ENCODE data around the gene SMYD2. TPM values are rescaled to one million over a fixed set of nuclear protein-coding genes. Genes with fewer than 3 reads are reported as not detected.

SMYD2 gene
- polyA plus RNA-seq, 1 donor from 2014 or later = 36.9 TPM

DNA sequence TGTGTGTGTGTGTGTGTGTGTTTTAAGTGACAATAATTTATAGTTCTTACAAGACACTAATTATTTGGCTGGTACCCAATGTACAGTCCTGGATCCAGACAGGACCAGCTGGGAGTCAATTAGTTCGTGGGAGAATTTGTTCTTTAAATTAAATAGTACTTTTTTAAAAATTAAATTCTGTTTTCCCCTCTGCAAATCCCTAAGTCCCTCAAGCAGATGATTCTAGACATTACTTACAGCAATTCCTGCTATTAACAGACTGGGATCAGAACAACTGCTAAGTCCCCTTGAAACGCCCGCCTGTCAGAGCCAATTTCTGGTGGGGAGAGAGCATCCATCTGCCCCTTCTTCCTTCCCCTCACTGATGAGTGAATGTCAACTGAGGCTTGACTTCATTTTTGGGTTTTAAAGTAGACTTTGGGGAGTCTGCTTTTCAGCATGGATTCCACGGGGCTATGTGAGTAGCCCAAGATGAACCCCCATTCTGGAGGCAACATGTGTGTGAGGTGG, 83.9 kb downstream of the SMYD2 start:
- Histone ChIP-seq H4K20me1 (ENCODE audit: insufficient read depth) (no peaks in the 10 kb centered on the region), H3K27me3 (ENCODE audit: insufficient read depth, low read depth, low read length) (no peaks in the 10 kb centered on the region), H3K79me2 (replicated peaks; ENCODE audit: insufficient read depth, low read length) (no peaks in the 10 kb centered on the region), H3K9me2 (ENCODE audit: insufficient read depth, low read length) (no peaks in the 10 kb centered on the region), H3K4me3 (ENCODE audit: low read length) (no peak overlapping the region), H3K36me3 (ENCODE audit: insufficient read depth, low read length) (no peaks in the 10 kb centered on the region), H2AFZ (ENCODE audit: low read depth, low read length) (no peak overlapping the region), H3K9me3 (ENCODE audit: low read length) (no peaks in the 10 kb centered on the region), H3K9ac (ENCODE audit: low read length) (no peak overlapping the region), H3K27ac (ENCODE audit: low read length) (no peak overlapping the region), H3K4me2 (ENCODE audit: low read length) (no peak overlapping the region), H3F3A (ENCODE audit: insufficient read depth, low read length, poor library complexity, severe bottlenecking) (no peaks in the 10 kb centered on the region)
- TF ChIP-seq POLR2AphosphoS5 (IDR thresholded peaks at IDR 0.05) (no peak), EP300 (conservative IDR thresholded peaks at IDR 0.05; ENCODE audit: poor library complexity, severe bottlenecking) (no peak), SMC3 (conservative IDR thresholded peaks at IDR 0.05; ENCODE audit: poor library complexity) (no peak), RAD21 (conservative IDR thresholded peaks at IDR 0.05) (no peak)
- TF ChIP-seq, protein P1, sequence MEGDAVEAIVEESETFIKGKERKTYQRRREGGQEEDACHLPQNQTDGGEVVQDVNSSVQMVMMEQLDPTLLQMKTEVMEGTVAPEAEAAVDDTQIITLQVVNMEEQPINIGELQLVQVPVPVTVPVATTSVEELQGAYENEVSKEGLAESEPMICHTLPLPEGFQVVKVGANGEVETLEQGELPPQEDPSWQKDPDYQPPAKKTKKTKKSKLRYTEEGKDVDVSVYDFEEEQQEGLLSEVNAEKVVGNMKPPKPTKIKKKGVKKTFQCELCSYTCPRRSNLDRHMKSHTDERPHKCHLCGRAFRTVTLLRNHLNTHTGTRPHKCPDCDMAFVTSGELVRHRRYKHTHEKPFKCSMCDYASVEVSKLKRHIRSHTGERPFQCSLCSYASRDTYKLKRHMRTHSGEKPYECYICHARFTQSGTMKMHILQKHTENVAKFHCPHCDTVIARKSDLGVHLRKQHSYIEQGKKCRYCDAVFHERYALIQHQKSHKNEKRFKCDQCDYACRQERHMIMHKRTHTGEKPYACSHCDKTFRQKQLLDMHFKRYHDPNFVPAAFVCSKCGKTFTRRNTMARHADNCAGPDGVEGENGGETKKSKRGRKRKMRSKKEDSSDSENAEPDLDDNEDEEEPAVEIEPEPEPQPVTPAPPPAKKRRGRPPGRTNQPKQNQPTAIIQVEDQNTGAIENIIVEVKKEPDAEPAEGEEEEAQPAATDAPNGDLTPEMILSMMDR (IDR thresholded peaks at IDR 0.05; ENCODE audit: poor library complexity, severe bottlenecking) = no peak

DNA sequence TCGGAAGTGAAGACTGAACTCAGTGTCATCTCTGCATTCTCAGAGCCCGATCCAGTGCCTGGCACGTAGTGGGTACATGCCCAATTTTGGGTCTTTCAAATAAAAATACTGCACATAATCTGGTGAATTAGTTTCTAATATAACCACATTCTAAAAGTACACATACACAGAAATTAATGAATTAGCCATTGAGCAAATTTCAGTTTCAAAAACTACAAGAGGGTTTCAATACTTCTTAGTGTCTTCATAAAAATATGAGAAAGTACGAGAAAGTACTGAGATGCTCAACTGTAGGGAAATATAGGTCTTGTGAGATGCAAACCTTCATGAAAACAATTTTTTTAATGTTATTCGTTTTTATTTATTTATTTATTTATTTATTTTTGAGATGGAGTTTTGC, 86.9 kb downstream of the SMYD2 start:
- TF ChIP-seq EZH2 (IDR thresholded peaks at IDR 0.05; ENCODE audit: borderline replicate concordance, insufficient read depth, low read length, poor library complexity, severe bottlenecking) (no peak), RAD21 (conservative IDR thresholded peaks at IDR 0.05) (no peak), POLR2AphosphoS5 (IDR thresholded peaks at IDR 0.05) (no peak), EP300 (conservative IDR thresholded peaks at IDR 0.05; ENCODE audit: poor library complexity, severe bottlenecking) (no peak), MXI1 (conservative IDR thresholded peaks at IDR 0.05; ENCODE audit: poor library complexity, severe bottlenecking) (no peak), TAF1 (IDR thresholded peaks at IDR 0.05; ENCODE audit: low read depth) (no peak), SMC3 (conservative IDR thresholded peaks at IDR 0.05; ENCODE audit: poor library complexity) (no peak)
- TF ChIP-seq, protein P2, sequence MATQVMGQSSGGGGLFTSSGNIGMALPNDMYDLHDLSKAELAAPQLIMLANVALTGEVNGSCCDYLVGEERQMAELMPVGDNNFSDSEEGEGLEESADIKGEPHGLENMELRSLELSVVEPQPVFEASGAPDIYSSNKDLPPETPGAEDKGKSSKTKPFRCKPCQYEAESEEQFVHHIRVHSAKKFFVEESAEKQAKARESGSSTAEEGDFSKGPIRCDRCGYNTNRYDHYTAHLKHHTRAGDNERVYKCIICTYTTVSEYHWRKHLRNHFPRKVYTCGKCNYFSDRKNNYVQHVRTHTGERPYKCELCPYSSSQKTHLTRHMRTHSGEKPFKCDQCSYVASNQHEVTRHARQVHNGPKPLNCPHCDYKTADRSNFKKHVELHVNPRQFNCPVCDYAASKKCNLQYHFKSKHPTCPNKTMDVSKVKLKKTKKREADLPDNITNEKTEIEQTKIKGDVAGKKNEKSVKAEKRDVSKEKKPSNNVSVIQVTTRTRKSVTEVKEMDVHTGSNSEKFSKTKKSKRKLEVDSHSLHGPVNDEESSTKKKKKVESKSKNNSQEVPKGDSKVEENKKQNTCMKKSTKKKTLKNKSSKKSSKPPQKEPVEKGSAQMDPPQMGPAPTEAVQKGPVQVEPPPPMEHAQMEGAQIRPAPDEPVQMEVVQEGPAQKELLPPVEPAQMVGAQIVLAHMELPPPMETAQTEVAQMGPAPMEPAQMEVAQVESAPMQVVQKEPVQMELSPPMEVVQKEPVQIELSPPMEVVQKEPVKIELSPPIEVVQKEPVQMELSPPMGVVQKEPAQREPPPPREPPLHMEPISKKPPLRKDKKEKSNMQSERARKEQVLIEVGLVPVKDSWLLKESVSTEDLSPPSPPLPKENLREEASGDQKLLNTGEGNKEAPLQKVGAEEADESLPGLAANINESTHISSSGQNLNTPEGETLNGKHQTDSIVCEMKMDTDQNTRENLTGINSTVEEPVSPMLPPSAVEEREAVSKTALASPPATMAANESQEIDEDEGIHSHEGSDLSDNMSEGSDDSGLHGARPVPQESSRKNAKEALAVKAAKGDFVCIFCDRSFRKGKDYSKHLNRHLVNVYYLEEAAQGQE (IDR thresholded peaks at IDR 0.05; ENCODE audit: borderline replicate concordance) = no peak
- TF ChIP-seq, protein P1 (IDR thresholded peaks at IDR 0.05; ENCODE audit: poor library complexity, severe bottlenecking) = no peak
- Histone ChIP-seq H3K27me3 (ENCODE audit: insufficient read depth, low read depth, low read length) (no peaks in the 10 kb centered on the region), H3K4me3 (ENCODE audit: low read length) (no peak overlapping the region), H3K27ac (ENCODE audit: low read length) (no peak overlapping the region), H3F3A (ENCODE audit: insufficient read depth, low read length, poor library complexity, severe bottlenecking) (no peaks in the 10 kb centered on the region), H3K9ac (ENCODE audit: low read length) (no peak overlapping the region), H3K9me2 (ENCODE audit: insufficient read depth, low read length) (no peaks in the 10 kb centered on the region), H4K20me1 (ENCODE audit: insufficient read depth) (no peaks in the 10 kb centered on the region), H2AFZ (ENCODE audit: low read depth, low read length) (no peak overlapping the region), H3K9me3 (ENCODE audit: low read length) (no peaks in the 10 kb centered on the region), H3K36me3 (ENCODE audit: insufficient read depth, low read length) (no peaks in the 10 kb centered on the region), H3K4me2 (ENCODE audit: low read length) (no peak overlapping the region), H3K79me2 (replicated peaks; ENCODE audit: insufficient read depth, low read length) (no peaks in the 10 kb centered on the region)

Measured in neural cell (in vitro differentiated cells).